CD8-positive, alpha-beta memory T cell (primary cell): Measurements from ENCODE around the gene ACR. TPM values are rescaled to one million over a fixed set of nuclear protein-coding genes. Genes with fewer than 3 reads are reported as not detected.

Source experiments
- CTCF ChIA-PET: fragments of 350-600 bp; sonication (Branson Sonifier 250); formaldehyde crosslinking; loops from one replicate; lab custom pipeline; 2021; ENCODE audit warnings: antibody characterized with exemption; lab: Charles Lee
- POLR2A ChIA-PET: fragments of 350-600 bp; sonication (Branson Sonifier 250); formaldehyde crosslinking; loops from one replicate; lab custom pipeline; 2021; ENCODE audit warnings: antibody characterized with exemption; lab: Charles Lee
- DNase-seq, 5 donors: peaks; one replicate each; pipeline versions ENCODE4 v3.0.0 to v3.0.0-alpha.2; 2020 to 2022; ENCODE audit warnings: mixed read lengths in 1 of 5
- H3K27ac ChIP-seq: one replicate; pipeline ENCODE4 v1.7.0; 2013; ENCODE audit warnings: low read depth, mild to moderate bottlenecking, low read length, moderate library complexity
- H3K27me3 ChIP-seq: 2 replicates; pipeline ENCODE4 v1.7.0; 2013; ENCODE audit warnings: low read length, mild to moderate bottlenecking; ENCODE audit not compliant: insufficient read depth, poor library complexity, severe bottlenecking
- H3K36me3 ChIP-seq: 2 replicates; pipeline ENCODE4 v1.7.0; 2013; ENCODE audit warnings: mild to moderate bottlenecking, low read length, moderate library complexity; ENCODE audit not compliant: insufficient read depth
- H3K4me1 ChIP-seq: 2 replicates; pipeline ENCODE4 v1.7.0; 2013; ENCODE audit warnings: mild to moderate bottlenecking, low read length, moderate library complexity; ENCODE audit not compliant: insufficient read depth
- H3K4me3 ChIP-seq: 2 replicates; pipeline ENCODE4 v1.7.0; 2013; ENCODE audit warnings: mild to moderate bottlenecking, low read length
- H3K9me3 ChIP-seq: 2 replicates; pipeline ENCODE4 v1.7.0; 2013; ENCODE audit warnings: mild to moderate bottlenecking, low read length
- H3K27ac Mint-ChIP-seq, 8 donors: one replicate each; pipeline ENCODE4 v1.8.0; 2020 to 2021; ENCODE audit warnings: mixed read lengths in 8 of 8, mild to moderate bottlenecking in 6 of 8, inconsistent platforms in 3 of 8, moderate library complexity in 3 of 8
- H3K27me3 Mint-ChIP-seq, 2 donors: one replicate each; pipeline ENCODE4 v1.8.0; 2020 to 2021; ENCODE audit warnings: mixed read lengths in 2 of 2, mild to moderate bottlenecking in 1 of 2, moderate library complexity in 1 of 2
- H3K36me3 Mint-ChIP-seq, 3 donors: one replicate each; pipeline ENCODE4 v1.8.0; 2020 to 2021; ENCODE audit warnings: mixed read lengths in 3 of 3, inconsistent platforms in 1 of 3, mild to moderate bottlenecking in 1 of 3
- H3K4me1 Mint-ChIP-seq, 3 donors: one replicate each; pipeline ENCODE4 v1.8.0; 2020 to 2021; ENCODE audit warnings: mixed read lengths in 3 of 3, inconsistent platforms in 1 of 3, mild to moderate bottlenecking in 1 of 3
- H3K4me3 Mint-ChIP-seq, 7 donors: one replicate each; pipeline ENCODE4 v1.8.0; 2020 to 2021; ENCODE audit warnings: mixed read lengths in 7 of 7, mild to moderate bottlenecking in 6 of 7, moderate library complexity in 4 of 7, inconsistent platforms in 2 of 7
- H3K9me3 Mint-ChIP-seq, 5 donors: one replicate each; pipeline ENCODE4 v1.8.0; 2020 to 2022; ENCODE audit warnings: mixed read lengths in 5 of 5, mild to moderate bottlenecking in 3 of 5, moderate library complexity in 2 of 5, inconsistent platforms in 1 of 5
- polyA plus RNA-seq: library from polyadenylated mRNA; unstranded; fragments of 300-500 nt; fragmentation: Illumina TruSeq; gene quantifications from one replicate; pipeline ENCODE4 v1.2.3, GENCODE V29; 2021
- total RNA-seq, 2 experiments: library from RNA; stranded (reverse); gene quantifications; one replicate each; pipeline ENCODE4 v1.2.3, GENCODE V29; 2021

ACR gene
- total and polyA plus RNA-seq, 3 experiments from 2014 or later: not detected

DNA sequence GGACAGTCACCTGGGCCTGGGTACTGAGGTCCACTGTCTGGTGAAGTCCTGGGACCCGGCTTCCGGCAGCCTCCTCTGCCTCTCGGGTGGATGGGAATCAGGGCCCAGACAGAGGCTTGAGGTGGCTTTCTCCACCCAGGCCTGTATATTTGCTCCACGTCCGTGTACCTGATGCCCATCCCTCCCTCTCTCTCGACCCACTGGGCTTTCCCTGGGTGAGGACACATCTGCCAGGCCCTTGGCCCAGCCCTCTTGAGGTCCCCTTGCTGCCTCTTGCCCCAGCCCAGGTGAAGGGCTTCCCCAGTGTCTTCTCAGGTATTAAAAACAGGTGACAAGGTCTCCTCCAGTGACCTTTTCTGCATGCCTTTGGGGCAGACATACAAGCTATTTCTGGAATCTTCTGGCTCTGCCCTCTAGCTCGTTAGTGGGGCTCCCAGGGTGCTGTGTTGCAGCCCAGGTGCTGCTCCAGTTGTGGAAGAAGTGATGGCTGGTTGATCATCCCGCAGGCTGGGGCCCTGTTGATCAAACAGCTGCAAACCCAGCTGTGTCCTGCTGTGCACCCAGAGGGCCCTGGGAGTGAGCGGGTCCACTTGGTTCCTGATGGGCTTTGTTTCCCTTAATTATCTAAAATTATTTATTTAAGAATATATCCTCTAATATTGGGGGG, 25.5 kb upstream of the ACR start:
- Histone ChIP-seq H3K4me3 (no peak overlapping the region), H3K27me3 (no peaks in the 10 kb centered on the region), H3K27ac (no peak overlapping the region), H3K9me3 (no peaks in the 10 kb centered on the region), H3K4me1 (no peaks in the 10 kb centered on the region), H3K36me3 (no peaks in the 10 kb centered on the region)
- Mint-ChIP-seq H3K4me3 (no peak overlapping the region), H3K4me1 (peaks cover 0 to 2% (median 0%) of the 10 kb centered on the region in 3 donors), H3K36me3 (no peaks in the 10 kb centered on the region), H3K27me3 (peaks cover 7 to 12% of the 10 kb centered on the region in 2 donors), H3K27ac (no peak overlapping the region), H3K9me3 (no peaks in the 10 kb centered on the region)
- POLR2A ChIA-PET: no interaction called here
- no peak for DNase-seq
- CTCF ChIA-PET: no interaction called here

DNA sequence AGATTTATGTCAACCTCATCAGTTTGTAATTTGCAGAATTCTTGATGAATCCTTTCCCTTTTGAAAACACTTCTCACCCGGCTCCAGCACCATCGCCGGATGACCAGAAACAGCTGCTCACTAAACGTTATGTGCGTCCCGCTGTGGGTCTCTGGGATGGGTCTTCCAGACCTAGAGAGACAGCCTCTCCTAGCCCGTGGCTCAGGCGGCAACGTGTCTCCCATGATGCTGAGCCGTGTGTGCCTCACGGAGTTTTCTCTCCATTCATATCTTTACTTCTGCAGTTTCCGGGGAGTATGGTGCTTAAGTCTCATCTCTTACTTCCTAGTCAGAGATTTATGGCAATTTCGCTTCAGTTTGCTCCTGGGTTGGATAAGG, 25.0 kb upstream of the ACR start:
- no peaks in the 10 kb centered on the region for H3K9me3 Mint-ChIP-seq
- no peak overlapping the region for H3K4me3 Mint-ChIP-seq
- Histone ChIP-seq H3K27me3 (no peaks in the 10 kb centered on the region), H3K36me3 (no peaks in the 10 kb centered on the region), H3K4me1 (no peaks in the 10 kb centered on the region), H3K27ac (no peak overlapping the region), H3K9me3 (no peaks in the 10 kb centered on the region), H3K4me3 (no peak overlapping the region)
- ChIA-PET CTCF (no interaction called here), POLR2A (no interaction called here)
- H3K27me3 Mint-ChIP-seq: peaks cover 7 to 10% of the 10 kb centered on the region in 2 donors
- no peak for DNase-seq
- H3K4me1 Mint-ChIP-seq: peaks cover 0 to 2% (median 0%) of the 10 kb centered on the region in 3 donors
- H3K36me3 Mint-ChIP-seq: no peaks in the 10 kb centered on the region
- no peak overlapping the region for H3K27ac Mint-ChIP-seq

GRCh38 chr22:50713571-50714056, 24.4 kb upstream of the ACR start:
- ChIA-PET CTCF (no interaction called here), POLR2A (no interaction called here)
- Mint-ChIP-seq H3K27me3 (peaks cover 7 to 10% of the 10 kb centered on the region in 2 donors), H3K4me1 (peaks cover 0 to 2% (median 0%) of the 10 kb centered on the region in 3 donors), H3K4me3 (no peak overlapping the region), H3K27ac (no peak overlapping the region), H3K9me3 (no peaks in the 10 kb centered on the region), H3K36me3 (no peaks in the 10 kb centered on the region)
- no peak overlapping the region for H3K27ac ChIP-seq
- no peaks in the 10 kb centered on the region for H3K36me3 ChIP-seq
- no peaks in the 10 kb centered on the region for H3K27me3 ChIP-seq
- H3K4me3 ChIP-seq: no peak overlapping the region
- no peaks in the 10 kb centered on the region for H3K9me3 ChIP-seq
- DNase-seq: no peak
- H3K4me1 ChIP-seq: no peaks in the 10 kb centered on the region

GRCh38 chr22:50714150-50714549, 23.9 kb upstream of the ACR start:
- ChIA-PET CTCF (no interaction called here), POLR2A (no interaction called here)
- no peaks in the 10 kb centered on the region for H3K9me3 ChIP-seq
- Mint-ChIP-seq H3K4me1 (peaks cover 0 to 2% (median 0%) of the 10 kb centered on the region in 3 donors), H3K36me3 (no peaks in the 10 kb centered on the region), H3K9me3 (no peaks in the 10 kb centered on the region), H3K4me3 (no peak overlapping the region), H3K27ac (no peak overlapping the region), H3K27me3 (peaks cover 7 to 10% of the 10 kb centered on the region in 2 donors)
- no peaks in the 10 kb centered on the region for H3K4me1 ChIP-seq
- H3K27me3 ChIP-seq: no peaks in the 10 kb centered on the region
- no peak overlapping the region for H3K4me3 ChIP-seq
- no peaks in the 10 kb centered on the region for H3K36me3 ChIP-seq
- no peak overlapping the region for H3K27ac ChIP-seq
- DNase-seq: no peak

- no peak for DNase-seq
- H3K36me3 Mint-ChIP-seq: no peaks in the 10 kb centered on the region
- Histone ChIP-seq H3K27me3 (no peaks in the 10 kb centered on the region), H3K27ac (no peak overlapping the region), H3K9me3 (no peaks in the 10 kb centered on the region), H3K36me3 (no peaks in the 10 kb centered on the region), H3K4me3 (no peak overlapping the region), H3K4me1 (no peaks in the 10 kb centered on the region)
- no peaks in the 10 kb centered on the region for H3K9me3 Mint-ChIP-seq
- peaks cover 7 to 10% of the 10 kb centered on the region in 2 donors for H3K27me3 Mint-ChIP-seq
- H3K27ac Mint-ChIP-seq: no peak overlapping the region
- H3K4me3 Mint-ChIP-seq: no peak overlapping the region
- CTCF ChIA-PET: no interaction called here
- peaks cover 0 to 2% (median 0%) of the 10 kb centered on the region in 3 donors for H3K4me1 Mint-ChIP-seq
- POLR2A ChIA-PET: no interaction called here
Measured at GRCh38 chr22:50714631-50715179, 23.3 kb upstream of the ACR start.

- Mint-ChIP-seq H3K9me3 (no peaks in the 10 kb centered on the region), H3K27me3 (peaks cover 7% of the 10 kb centered on the region in 2 donors), H3K36me3 (no peaks in the 10 kb centered on the region), H3K27ac (no peak overlapping the region), H3K4me3 (no peak overlapping the region), H3K4me1 (peaks cover 0 to 2% (median 0%) of the 10 kb centered on the region in 3 donors)
- no peaks in the 10 kb centered on the region for H3K9me3 ChIP-seq
- H3K4me1 ChIP-seq: no peaks in the 10 kb centered on the region
- CTCF ChIA-PET: no interaction called here
- H3K27me3 ChIP-seq: no peaks in the 10 kb centered on the region
- H3K36me3 ChIP-seq: no peaks in the 10 kb centered on the region
- POLR2A ChIA-PET: no interaction called here
- H3K27ac ChIP-seq: no peak overlapping the region
- no peak overlapping the region for H3K4me3 ChIP-seq
- no peak for DNase-seq
Measured at GRCh38 chr22:50715250-50715649, 22.8 kb upstream of the ACR start.

GRCh38 chr22:50715776-50716175, 22.2 kb upstream of the ACR start:
- Histone ChIP-seq H3K27me3 (no peaks in the 10 kb centered on the region), H3K4me3 (no peak overlapping the region), H3K4me1 (no peaks in the 10 kb centered on the region), H3K36me3 (no peaks in the 10 kb centered on the region), H3K27ac (no peak overlapping the region), H3K9me3 (no peaks in the 10 kb centered on the region)
- DNase-seq: no peak
- ChIA-PET CTCF (no interaction called here), POLR2A (no interaction called here)
- H3K27ac Mint-ChIP-seq: no peak overlapping the region
- peaks cover 0 to 2% (median 0%) of the 10 kb centered on the region in 3 donors for H3K4me1 Mint-ChIP-seq
- no peaks in the 10 kb centered on the region for H3K36me3 Mint-ChIP-seq
- H3K4me3 Mint-ChIP-seq: no peak overlapping the region
- no peaks in the 10 kb centered on the region for H3K9me3 Mint-ChIP-seq
- peaks cover 7% of the 10 kb centered on the region in 2 donors for H3K27me3 Mint-ChIP-seq

GRCh38 chr22:50716290-50717024, 21.5 kb upstream of the ACR start:
- no peak overlapping the region for H3K4me3 Mint-ChIP-seq
- POLR2A ChIA-PET: no interaction called here
- no peak overlapping the region for H3K27ac Mint-ChIP-seq

More at GRCh38 chr22:50716290-50717024, 21.5 kb upstream of the ACR start:
- H3K4me1 Mint-ChIP-seq: no peaks in the 10 kb centered on the region
- CTCF ChIA-PET: no interaction called here
- H3K36me3 ChIP-seq: no peaks in the 10 kb centered on the region
- H3K36me3 Mint-ChIP-seq: no peaks in the 10 kb centered on the region
- H3K4me3 ChIP-seq: no peak overlapping the region
- no peak for DNase-seq
- H3K27me3 Mint-ChIP-seq: peaks cover 4 to 7% of the 10 kb centered on the region in 2 donors
- no peaks in the 10 kb centered on the region for H3K9me3 Mint-ChIP-seq
- H3K27me3 ChIP-seq: no peaks in the 10 kb centered on the region
- H3K9me3 ChIP-seq: no peaks in the 10 kb centered on the region
- no peak overlapping the region for H3K27ac ChIP-seq
- H3K4me1 ChIP-seq: no peaks in the 10 kb centered on the region
